Caco-2 (cell line): ENCODE results near the gene MBTD1. TPM values are rescaled to one million over a fixed set of nuclear protein-coding genes. Genes with fewer than 3 reads are reported as not detected.
A peak's percentile ranks its signal among the peaks of the same experiment; 100 is the strongest.

Experiments
- BruUV-seq: library from RNA; stranded (reverse); fragments of 400-500 nt; replicated peaks from 2 replicates; lab custom pipeline; 2021; lab: Mats Ljungman, UMichigan
- CTCF ChIA-PET: fragments of 300-600 bp; sonication (Branson Sonifier 250); formaldehyde crosslinking; loops from one replicate; lab custom pipeline; 2022; ENCODE audit warnings: antibody characterized with exemption; lab: Charles Lee
- POLR2A ChIA-PET: fragments of 300-600 bp; sonication (Branson Sonifier 250); formaldehyde crosslinking; loops from one replicate; lab custom pipeline; 2022; ENCODE audit warnings: antibody characterized with exemption; lab: Charles Lee
- DNase-seq, 2 experiments: peaks; one replicate each; pipeline versions ENCODE4 v3.0.0 to v3.0.0-alpha.2; 2020 to 2022
- H3K27me3 ChIP-seq: replicated peaks from 2 replicates; pipeline ENCODE4 v1.6.0; 2011; ENCODE audit warnings: low read length; ENCODE audit not compliant: control insufficient read depth, insufficient read depth
- H3K36me3 ChIP-seq: 2 replicates; pipeline ENCODE4 v1.5.1; 2011; ENCODE audit warnings: low read length; ENCODE audit not compliant: control insufficient read depth, insufficient read depth
- H3K4me1 ChIP-seq: fragments of 250-450 bp; sonication (Bioruptor Pico); 2 replicates; pipeline ENCODE4 v1.5.1; 2020; ENCODE audit warnings: mild to moderate bottlenecking
- H3K4me3 ChIP-seq: 2 replicates; pipeline ENCODE4 v1.5.1; 2011; ENCODE audit warnings: low read depth, mild to moderate bottlenecking, control low read depth, low read length
- H3K9me3 ChIP-seq: fragments of 250-450 bp; sonication (Bioruptor Pico); 2 replicates; pipeline ENCODE4 v1.5.1; 2020; ENCODE audit warnings: mild to moderate bottlenecking, moderate library complexity
- H3K27ac Mint-ChIP-seq: one replicate; pipeline ENCODE4 v1.8.0; 2022; ENCODE audit warnings: mixed read lengths; ENCODE audit not compliant: unreplicated experiment
- H3K27me3 Mint-ChIP-seq: one replicate; pipeline ENCODE4 v1.8.0; 2022; ENCODE audit warnings: mixed read lengths; ENCODE audit not compliant: insufficient read depth, unreplicated experiment
- H3K36me3 Mint-ChIP-seq: one replicate; pipeline ENCODE4 v1.8.0; 2022; ENCODE audit warnings: mild to moderate bottlenecking, mixed read lengths; ENCODE audit not compliant: insufficient read depth, unreplicated experiment
- H3K4me1 Mint-ChIP-seq: one replicate; pipeline ENCODE4 v1.8.0; 2022; ENCODE audit warnings: low read depth, mixed read lengths; ENCODE audit not compliant: unreplicated experiment
- H3K4me3 Mint-ChIP-seq: one replicate; pipeline ENCODE4 v1.8.0; 2022; ENCODE audit warnings: mild to moderate bottlenecking, moderate library complexity, mixed read lengths; ENCODE audit not compliant: unreplicated experiment
- H3K9me3 Mint-ChIP-seq: one replicate; pipeline ENCODE4 v1.8.0; 2022; ENCODE audit warnings: mixed read lengths; ENCODE audit not compliant: unreplicated experiment
- intact Hi-C: fragments of 100-400 bp; cut with micrococcal nuclease; formaldehyde crosslinking; loops from one replicate; pipeline ENCODE4 v1.10.0; 2022; ENCODE audit not compliant: unreplicated experiment
- total RNA-seq: library from RNA; stranded (reverse); gene quantifications from 2 replicates; pipeline ENCODE4 v1.2.3, GENCODE V29; 2022
- TF ChIP-seq, protein P1 (sequence below), 2 experiments: fragments of 200-600 bp in 1 of 2; IDR thresholded peaks; 1 replicate in 1 of 2; 2 replicates in 1 of 2; pipeline versions ENCODE4 v1.5.1 to v1.8.0; 2011 to 2022; ENCODE audit warnings: antibody characterized with exemption in 1 of 2, control low read depth in 1 of 2, inconsistent platforms in 1 of 2, low read depth in 1 of 2, low read length in 1 of 2, mild to moderate bottlenecking in 1 of 2, moderate library complexity in 1 of 2; ENCODE audit not compliant: insufficient read depth in 1 of 2, severe bottlenecking in 1 of 2, unreplicated experiment in 1 of 2

Gene MBTD1
- total RNA-seq, 1 experiment from 2014 or later: 26.2 TPM

DNA sequence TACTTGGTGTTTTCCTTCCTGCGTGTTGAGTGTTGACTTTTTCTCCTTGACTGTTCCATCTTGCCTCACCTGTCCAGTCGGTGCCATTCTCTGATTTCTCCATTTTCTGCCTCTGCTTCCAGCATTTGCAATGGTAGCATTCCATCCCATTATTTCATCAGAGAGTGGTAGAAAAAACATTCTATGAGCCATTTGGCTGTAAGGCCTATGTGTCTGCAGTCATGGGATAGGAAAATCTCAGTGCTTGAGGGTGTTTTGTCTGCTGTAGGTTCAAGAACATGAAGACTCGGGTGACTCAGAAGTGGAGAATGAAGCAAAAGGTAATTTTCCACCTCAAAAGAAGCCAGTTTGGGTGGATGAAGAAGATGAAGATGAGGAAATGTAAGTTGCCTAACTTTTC, 3.2 kb upstream of the MBTD1 start:
- H3K36me3 ChIP-seq: no peaks in the 10 kb centered on the region; the same call in 1 of the 2 replicates
- no peaks in the 10 kb centered on the region for H3K27me3 Mint-ChIP-seq
- no peaks in the 10 kb centered on the region for H3K27me3 ChIP-seq
- TF ChIP-seq, protein P1, sequence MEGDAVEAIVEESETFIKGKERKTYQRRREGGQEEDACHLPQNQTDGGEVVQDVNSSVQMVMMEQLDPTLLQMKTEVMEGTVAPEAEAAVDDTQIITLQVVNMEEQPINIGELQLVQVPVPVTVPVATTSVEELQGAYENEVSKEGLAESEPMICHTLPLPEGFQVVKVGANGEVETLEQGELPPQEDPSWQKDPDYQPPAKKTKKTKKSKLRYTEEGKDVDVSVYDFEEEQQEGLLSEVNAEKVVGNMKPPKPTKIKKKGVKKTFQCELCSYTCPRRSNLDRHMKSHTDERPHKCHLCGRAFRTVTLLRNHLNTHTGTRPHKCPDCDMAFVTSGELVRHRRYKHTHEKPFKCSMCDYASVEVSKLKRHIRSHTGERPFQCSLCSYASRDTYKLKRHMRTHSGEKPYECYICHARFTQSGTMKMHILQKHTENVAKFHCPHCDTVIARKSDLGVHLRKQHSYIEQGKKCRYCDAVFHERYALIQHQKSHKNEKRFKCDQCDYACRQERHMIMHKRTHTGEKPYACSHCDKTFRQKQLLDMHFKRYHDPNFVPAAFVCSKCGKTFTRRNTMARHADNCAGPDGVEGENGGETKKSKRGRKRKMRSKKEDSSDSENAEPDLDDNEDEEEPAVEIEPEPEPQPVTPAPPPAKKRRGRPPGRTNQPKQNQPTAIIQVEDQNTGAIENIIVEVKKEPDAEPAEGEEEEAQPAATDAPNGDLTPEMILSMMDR (IDR thresholded peaks at IDR 0.05; ENCODE audit: insufficient read depth in 1 of 2, low read depth in 1 of 2, low read length in 1 of 2, severe bottlenecking in 1 of 2, unreplicated experiment in 1 of 2): no peak
- no peaks in the 10 kb centered on the region for H3K9me3 ChIP-seq
- no TSS peak for BruUV-seq
- no peaks in the 10 kb centered on the region for H3K9me3 Mint-ChIP-seq
- peaks cover 23% of the 10 kb centered on the region for H3K4me1 Mint-ChIP-seq
- no peak for DNase-seq
- H3K36me3 Mint-ChIP-seq: peaks cover 76% of the 10 kb centered on the region
- peak overlapping the region; percentile 44 for H3K4me3 Mint-ChIP-seq
- ChIA-PET CTCF (no interaction called here), POLR2A (no interaction called here)
- H3K4me3 ChIP-seq: no peak overlapping the region
- H3K27ac Mint-ChIP-seq: no peak overlapping the region
- peaks cover 5% of the 10 kb centered on the region; the same call in 1 of the 2 replicates for H3K4me1 ChIP-seq
- intact Hi-C loops: no loop called here

DNA sequence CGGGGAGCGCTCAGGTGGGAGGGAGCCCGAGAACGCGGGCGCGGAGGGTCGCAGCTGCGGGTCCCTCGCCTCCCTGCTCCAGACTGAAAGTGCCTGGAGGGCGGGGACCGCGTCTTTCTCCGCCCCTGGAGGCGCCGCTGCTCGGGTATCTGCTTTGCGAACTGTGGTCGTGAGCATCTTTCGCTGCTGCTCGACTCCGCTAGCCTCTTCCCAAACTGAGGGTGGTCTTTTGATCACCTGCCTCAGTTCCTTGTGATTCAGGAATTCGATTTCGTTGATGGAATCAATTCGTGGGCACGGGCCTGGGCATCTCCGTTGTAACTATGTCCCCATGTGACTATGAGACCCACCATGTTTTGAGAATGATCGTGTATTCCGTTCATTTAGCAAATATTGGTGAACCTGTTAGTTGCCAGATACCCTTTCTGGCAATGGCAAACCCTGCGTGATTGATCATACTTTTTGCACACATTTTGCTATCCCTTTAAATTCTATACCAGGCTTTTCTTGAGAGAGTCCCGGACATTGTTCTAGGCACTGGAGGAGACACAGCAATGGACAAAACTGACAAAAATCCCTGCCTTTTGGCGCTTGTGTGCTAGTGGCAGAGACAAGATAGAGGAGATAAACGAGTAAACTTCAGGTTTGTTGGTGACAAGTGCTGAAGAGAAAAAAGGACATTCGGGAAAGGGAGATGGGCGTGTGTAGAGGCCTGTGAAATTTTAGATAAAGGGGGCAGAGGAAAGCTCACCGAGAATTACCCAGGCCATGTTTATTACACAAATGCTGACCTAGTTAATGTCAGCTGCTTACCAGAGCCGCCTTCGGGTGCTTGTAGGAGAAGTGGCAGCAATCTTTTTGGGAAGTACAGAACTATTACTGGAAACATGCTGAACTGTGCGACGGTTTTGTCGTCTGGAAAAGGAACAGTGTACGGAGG, 1.4 kb upstream of the MBTD1 start:
- TF ChIP-seq, protein P1 (IDR thresholded peaks at IDR 0.05; ENCODE audit: insufficient read depth in 1 of 2, low read depth in 1 of 2, low read length in 1 of 2, severe bottlenecking in 1 of 2, unreplicated experiment in 1 of 2): no peak
- H3K27me3 ChIP-seq: no peaks in the 10 kb centered on the region
- no peaks in the 10 kb centered on the region; the same call in 1 of the 2 replicates for H3K36me3 ChIP-seq
- peaks cover 5% of the 10 kb centered on the region; the same call in 1 of the 2 replicates for H3K4me1 ChIP-seq
- intact Hi-C loops: loop anchor here (2.0 kb wide), 1 partner anchor 94 kb away; the partner anchor contains the start of gene NME2
- POLR2A ChIA-PET: no interaction called here
- no peak for DNase-seq
- H3K27me3 Mint-ChIP-seq: no peaks in the 10 kb centered on the region
- peak overlapping the region; percentile 87 for H3K4me3 ChIP-seq
- TSS peak; percentile 29 for BruUV-seq
- H3K9me3 Mint-ChIP-seq: no peaks in the 10 kb centered on the region
- CTCF ChIA-PET: no interaction called here
- H3K4me1 Mint-ChIP-seq: peaks cover 29% of the 10 kb centered on the region
- no peaks in the 10 kb centered on the region for H3K9me3 ChIP-seq
- peaks cover 64% of the 10 kb centered on the region for H3K36me3 Mint-ChIP-seq
- peak overlapping the region; percentile 66 for H3K4me3 Mint-ChIP-seq
- peak overlapping the region; percentile 6 for H3K27ac Mint-ChIP-seq

DNA sequence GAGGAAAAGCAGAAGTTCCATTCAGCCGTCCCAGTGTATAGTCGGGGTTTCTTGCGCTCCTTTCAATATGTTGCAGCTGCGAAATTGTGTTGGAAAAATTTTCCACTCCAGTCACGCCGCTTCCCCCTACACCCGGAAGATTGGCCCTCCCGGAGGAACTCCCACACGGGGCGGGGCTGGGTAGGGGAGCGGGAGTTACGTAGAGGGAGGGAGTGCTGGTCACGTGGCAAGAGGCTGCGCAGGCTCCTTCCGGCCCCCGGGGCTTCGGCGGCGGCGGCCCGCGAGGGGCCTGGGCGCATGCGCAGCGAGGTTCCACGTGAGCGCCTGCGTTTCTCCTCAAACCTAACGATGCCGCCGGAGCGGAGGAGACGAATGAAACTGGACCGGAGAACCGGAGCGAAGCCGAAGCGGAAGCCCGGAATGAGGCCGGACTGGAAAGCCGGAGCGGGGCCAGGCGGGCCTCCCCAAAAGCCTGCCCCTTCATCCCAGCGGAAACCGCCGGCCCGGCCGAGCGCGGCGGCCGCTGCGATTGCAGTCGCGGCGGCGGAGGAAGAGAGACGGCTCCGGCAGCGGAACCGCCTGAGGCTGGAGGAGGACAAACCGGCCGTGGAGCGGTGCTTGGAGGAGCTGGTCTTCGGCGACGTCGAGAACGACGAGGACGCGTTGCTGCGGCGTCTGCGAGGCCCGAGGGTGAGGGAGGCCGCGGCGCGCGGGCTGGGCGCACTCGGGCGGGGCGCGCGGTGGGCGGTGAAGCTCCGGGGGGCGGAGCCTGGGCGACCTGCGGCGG, 581 bp upstream of the MBTD1 start, which contains the start of gene UTP18:
Gene UTP18 (plus strand): TSS at position 310 of the 787 bp plus-strand sequence. CDS start 39 bp downstream, at position 349.
- Histone ChIP-seq H3K4me3 (peak within 1 kb of the TSS; percentile 87), H3K27me3 (no peaks in the 10 kb centered on the region), H3K4me1 (peaks cover 5% of the 10 kb centered on the region; the same call in 1 of the 2 replicates), H3K36me3 (no peaks in the 10 kb centered on the region; the same call in 1 of the 2 replicates), H3K9me3 (no peaks in the 10 kb centered on the region)
- Mint-ChIP-seq H3K36me3 (peaks cover 62% of the 10 kb centered on the region), H3K9me3 (no peaks in the 10 kb centered on the region), H3K27ac (peak within 1 kb of the TSS; percentile 97), H3K4me3 (peak within 1 kb of the TSS; percentile 66), H3K27me3 (no peaks in the 10 kb centered on the region), H3K4me1 (peaks cover 29% of the 10 kb centered on the region)
- TF ChIP-seq, protein P1 (IDR thresholded peaks at IDR 0.05; ENCODE audit: insufficient read depth in 1 of 2, low read depth in 1 of 2, low read length in 1 of 2, severe bottlenecking in 1 of 2, unreplicated experiment in 1 of 2): no peak
- ChIA-PET POLR2A (no interaction called here), CTCF (interaction anchor here (0.8 kb wide), 1 partner anchor 95 kb away, joined by 5 read pairs; no protein-coding TSS in a partner anchor)
- BruUV-seq: TSS peak; percentile 4
- intact Hi-C loops: loop anchor here (2.0 kb wide), 1 partner anchor 94 kb away; the partner anchor contains the start of gene NME2
- peak; percentile 98 to 99 for DNase-seq
